Measurements from ENCODE around the gene XPNPEP3.
"Not testable (repeated sequence)": the region's sequence is repeated elsewhere in the genome, so short reads cannot be mapped to it uniquely, and the experiment has no call there.

XPNPEP3 gene

GRCh38 chr22:40856513-40857308 lies at the start of gene XPNPEP3, which contains the start of gene ST13:
Gene XPNPEP3, plus strand, starts transcription at chr22:40857148. Its CDS starts 34 bp downstream, at chr22:40857182.
Gene ST13, minus strand, starts transcription at chr22:40856639. Its CDS starts 99 bp downstream, at chr22:40856540.
- peak; percentile 86 for DNase-seq

GRCh38 chr22:40808018-40808841 lies 48.7 kb upstream of the XPNPEP3 start:
- DNase-seq = no peak

- no peak for DNase-seq
Measured at GRCh38 chr22:40813912-40814315, 43.0 kb upstream of the XPNPEP3 start.

- DNase-seq = no peak
Measured at GRCh38 chr22:40817737-40818136, 39.2 kb upstream of the XPNPEP3 start.

- DNase-seq = no peak
Measured at GRCh38 chr22:40818192-40818746, 38.7 kb upstream of the XPNPEP3 start.

- DNase-seq = no peak
Measured at GRCh38 chr22:40818747-40819598, 38.0 kb upstream of the XPNPEP3 start, which contains the start of gene SLC25A17. Gene SLC25A17, minus strand, starts transcription at chr22:40819346. Its CDS starts 98 bp downstream, at chr22:40819248.

- DNase-seq = no peak
Measured at GRCh38 chr22:40819599-40820140, 37.3 kb upstream of the XPNPEP3 start.

- no peak for DNase-seq
Measured at GRCh38 chr22:40823426-40823825, 33.5 kb upstream of the XPNPEP3 start.

GRCh38 chr22:40826292-40826691 lies 30.7 kb upstream of the XPNPEP3 start:
- DNase-seq = not testable (repeated sequence)

GRCh38 chr22:40826984-40827741 lies 29.8 kb upstream of the XPNPEP3 start:
- no peak for DNase-seq

GRCh38 chr22:40829131-40829530 lies 27.8 kb upstream of the XPNPEP3 start:
- no peak for DNase-seq

- no peak for DNase-seq
Measured at GRCh38 chr22:40834619-40835018, 22.3 kb upstream of the XPNPEP3 start.

GRCh38 chr22:40838486-40838885 lies 18.5 kb upstream of the XPNPEP3 start:
- no peak for DNase-seq

GRCh38 chr22:40844951-40845350 lies 12.0 kb upstream of the XPNPEP3 start:
- no peak for DNase-seq

GRCh38 chr22:40845816-40846215 lies 11.1 kb upstream of the XPNPEP3 start:
- not testable (repeated sequence) for DNase-seq

- DNase-seq = no peak
Measured at GRCh38 chr22:40853333-40853732, 3.6 kb upstream of the XPNPEP3 start.

GRCh38 chr22:40853961-40854360 lies 3.0 kb upstream of the XPNPEP3 start:
- DNase-seq = no peak

- no peak for DNase-seq
Measured at GRCh38 chr22:40855071-40855978, 1.6 kb upstream of the XPNPEP3 start.

- no peak for DNase-seq
Measured at GRCh38 chr22:40855979-40856512, 902 bp upstream of the XPNPEP3 start.

GRCh38 chr22:40857309-40857855 lies 434 bp downstream of the XPNPEP3 start:
- no peak for DNase-seq

All from SIG-M5 (cell line).